ENCODE measurements around the gene PPARA.

- TF ChIP-seq, protein P1, sequence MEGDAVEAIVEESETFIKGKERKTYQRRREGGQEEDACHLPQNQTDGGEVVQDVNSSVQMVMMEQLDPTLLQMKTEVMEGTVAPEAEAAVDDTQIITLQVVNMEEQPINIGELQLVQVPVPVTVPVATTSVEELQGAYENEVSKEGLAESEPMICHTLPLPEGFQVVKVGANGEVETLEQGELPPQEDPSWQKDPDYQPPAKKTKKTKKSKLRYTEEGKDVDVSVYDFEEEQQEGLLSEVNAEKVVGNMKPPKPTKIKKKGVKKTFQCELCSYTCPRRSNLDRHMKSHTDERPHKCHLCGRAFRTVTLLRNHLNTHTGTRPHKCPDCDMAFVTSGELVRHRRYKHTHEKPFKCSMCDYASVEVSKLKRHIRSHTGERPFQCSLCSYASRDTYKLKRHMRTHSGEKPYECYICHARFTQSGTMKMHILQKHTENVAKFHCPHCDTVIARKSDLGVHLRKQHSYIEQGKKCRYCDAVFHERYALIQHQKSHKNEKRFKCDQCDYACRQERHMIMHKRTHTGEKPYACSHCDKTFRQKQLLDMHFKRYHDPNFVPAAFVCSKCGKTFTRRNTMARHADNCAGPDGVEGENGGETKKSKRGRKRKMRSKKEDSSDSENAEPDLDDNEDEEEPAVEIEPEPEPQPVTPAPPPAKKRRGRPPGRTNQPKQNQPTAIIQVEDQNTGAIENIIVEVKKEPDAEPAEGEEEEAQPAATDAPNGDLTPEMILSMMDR (IDR thresholded peaks at IDR 0.05; ENCODE audit: low read length), result no peak
- no peak for TF ChIP-seq EZH2 (IDR thresholded peaks at IDR 0.05; ENCODE audit: borderline replicate concordance, low read length)
Measured at GRCh38 chr22:46287873-46288751, 137.8 kb downstream of the PPARA start.

All from OCI-LY1 (cell line).